HEK293 (cell line): ENCODE measurements around the gene AGPAT4.
A peak's percentile ranks its signal among the peaks of the same experiment; 100 is the strongest.

ENCODE experiments used
- CTCF ChIA-PET: fragments of 350-600 bp; formaldehyde crosslinking; extraction: SDS; loops from one replicate; lab custom pipeline; 2021; ENCODE audit warnings: antibody characterized with exemption; lab: Yijun Ruan, JAX
- POLR2A ChIA-PET: fragments of 300-600 bp; formaldehyde crosslinking; extraction: SDS; loops from one replicate; lab custom pipeline; 2020; ENCODE audit warnings: antibody characterized with exemption, inconsistent platforms; lab: Yijun Ruan, JAX
- H3K27ac ChIP-seq: fragments of 200-500 bp; sonication (Bioruptor generic); 2 replicates; pipeline ENCODE4 v1.5.1; 2014; ENCODE audit warnings: low read depth, low read length, control low read depth, inconsistent platforms; ENCODE audit errors: extremely low read depth
- H3K36me3 ChIP-seq, 2 experiments: fragments of 200-500 bp in 1 of 2; sonication (Bioruptor generic) in 1 of 2; 1 replicate in 1 of 2; 2 replicates in 1 of 2; pipeline ENCODE4 v1.5.1; 2014 to 2017; ENCODE audit warnings: inconsistent platforms in 2 of 2, low read length in 2 of 2; ENCODE audit not compliant: control insufficient read depth in 2 of 2, insufficient read depth in 1 of 2
- H3K4me1 ChIP-seq: fragments of 200-500 bp; sonication (Bioruptor generic); 2 replicates; pipeline ENCODE4 v1.5.1; 2014; ENCODE audit warnings: mild to moderate bottlenecking, low read length, inconsistent platforms; ENCODE audit not compliant: control insufficient read depth, insufficient read depth
- H3K4me3 ChIP-seq: 2 replicates; pipeline ENCODE4 v1.5.1; 2011; ENCODE audit warnings: low read depth, mild to moderate bottlenecking, control low read depth, low read length, moderate library complexity
- H3K9me3 ChIP-seq: fragments of 200-500 bp; sonication (Bioruptor generic); 2 replicates; pipeline ENCODE4 v1.5.1; 2014; ENCODE audit warnings: low read depth, low read length, inconsistent platforms; ENCODE audit not compliant: control insufficient read depth, insufficient read depth
- GLIS1 ChIP-seq: fragments of 450-650 bp; formaldehyde crosslinking; IDR thresholded peaks from 2 replicates; pipeline ENCODE4 v1.5.1; 2016; ENCODE audit warnings: missing biosample characterization, missing genetic modification characterization
- HOXA7 ChIP-seq: sonication (generic); formaldehyde crosslinking; IDR thresholded peaks from 2 replicates; pipeline ENCODE4 v1.8.1; 2022; ENCODE audit warnings: missing genetic modification reagents, borderline replicate concordance
- HOXC10 ChIP-seq: sonication (generic); formaldehyde crosslinking; IDR thresholded peaks from 2 replicates; pipeline ENCODE4 v1.8.1; 2023; ENCODE audit warnings: mild to moderate bottlenecking, missing genetic modification reagents
- PRDM10 ChIP-seq: fragments of 450-650 bp; formaldehyde crosslinking; IDR thresholded peaks from 2 replicates; pipeline ENCODE4 v1.5.1; 2016; ENCODE audit warnings: missing biosample characterization, missing genetic modification characterization
- SETDB1 ChIP-seq: IDR thresholded peaks from one replicate; pipeline ENCODE4 v1.6.1; 2017; ENCODE audit warnings: mild to moderate bottlenecking, low read length, moderate library complexity, mixed read lengths; ENCODE audit not compliant: insufficient read length
- TRIM28 ChIP-seq: IDR thresholded peaks from 2 replicates; pipeline ENCODE4 v1.6.1; 2011; ENCODE audit warnings: low read length, control low read depth, borderline replicate concordance
- YY2 ChIP-seq: fragments of 450-650 bp; formaldehyde crosslinking; IDR thresholded peaks from 2 replicates; pipeline ENCODE4 v1.5.1; 2016; ENCODE audit warnings: missing biosample characterization, missing genetic modification characterization
- ZBTB21 ChIP-seq: fragments of 450-650 bp; formaldehyde crosslinking; IDR thresholded peaks from 2 replicates; pipeline ENCODE4 v1.5.1; 2017; ENCODE audit warnings: missing biosample characterization, missing genetic modification characterization
- ZEB2 ChIP-seq: fragments of 450-650 bp; formaldehyde crosslinking; IDR thresholded peaks from 2 replicates; pipeline ENCODE4 v1.5.1; 2016; ENCODE audit warnings: missing biosample characterization, missing genetic modification characterization
- ZFHX2 ChIP-seq: fragments of 450-650 bp; formaldehyde crosslinking; conservative IDR thresholded peaks from 2 replicates; pipeline ENCODE4 v1.5.1; 2016; ENCODE audit warnings: missing biosample characterization, missing genetic modification characterization
- ZNF157 ChIP-seq: fragments of 450-650 bp; formaldehyde crosslinking; IDR thresholded peaks from 2 replicates; pipeline ENCODE4 v1.5.1; 2016; ENCODE audit warnings: missing biosample characterization, missing genetic modification characterization
- ZNF248 ChIP-seq: fragments of 450-650 bp; formaldehyde crosslinking; IDR thresholded peaks from 2 replicates; pipeline ENCODE4 v1.5.1; 2017; ENCODE audit warnings: missing biosample characterization, missing genetic modification characterization
- ZNF266 ChIP-seq: fragments of 450-650 bp; formaldehyde crosslinking; IDR thresholded peaks from 2 replicates; pipeline ENCODE4 v1.5.1; 2016; ENCODE audit warnings: missing biosample characterization, missing genetic modification characterization, low read depth
- ZNF544 ChIP-seq: fragments of 450-650 bp; formaldehyde crosslinking; IDR thresholded peaks from 2 replicates; pipeline ENCODE4 v1.5.0; 2017; ENCODE audit warnings: missing biosample characterization, missing genetic modification characterization
- ZNF548 ChIP-seq: fragments of 450-650 bp; formaldehyde crosslinking; IDR thresholded peaks from 2 replicates; pipeline ENCODE4 v1.5.1; 2016; ENCODE audit warnings: missing biosample characterization, missing genetic modification characterization
- ZNF585B ChIP-seq: fragments of 450-650 bp; formaldehyde crosslinking; IDR thresholded peaks from 2 replicates; pipeline ENCODE4 v1.5.1; 2016; ENCODE audit warnings: missing biosample characterization, missing genetic modification characterization
- ZNF600 ChIP-seq: fragments of 450-650 bp; formaldehyde crosslinking; IDR thresholded peaks from 2 replicates; pipeline ENCODE4 v1.5.1; 2016; ENCODE audit warnings: missing biosample characterization, missing genetic modification characterization
- ZNF626 ChIP-seq: fragments of 450-650 bp; sonication (Bioruptor Pico); formaldehyde crosslinking; IDR thresholded peaks from 2 replicates; pipeline ENCODE4 v1.5.1; 2018; ENCODE audit warnings: missing biosample characterization, missing genetic modification characterization, inconsistent platforms
- ZSCAN4 ChIP-seq: fragments of 450-650 bp; formaldehyde crosslinking; IDR thresholded peaks from 2 replicates; pipeline ENCODE4 v1.5.1; 2017; ENCODE audit warnings: missing biosample characterization, missing genetic modification characterization
- TF ChIP-seq, protein P1 (sequence below): fragments of 450-650 bp; formaldehyde crosslinking; IDR thresholded peaks from 2 replicates; pipeline ENCODE4 v1.5.0; 2017; ENCODE audit warnings: missing biosample characterization, missing genetic modification characterization, borderline replicate concordance
- TF ChIP-seq, protein P2 (sequence below): fragments of 450-650 bp; formaldehyde crosslinking; IDR thresholded peaks from 2 replicates; pipeline ENCODE4 v1.5.1; 2016; ENCODE audit warnings: missing biosample characterization, missing genetic modification characterization

Gene AGPAT4

DNA sequence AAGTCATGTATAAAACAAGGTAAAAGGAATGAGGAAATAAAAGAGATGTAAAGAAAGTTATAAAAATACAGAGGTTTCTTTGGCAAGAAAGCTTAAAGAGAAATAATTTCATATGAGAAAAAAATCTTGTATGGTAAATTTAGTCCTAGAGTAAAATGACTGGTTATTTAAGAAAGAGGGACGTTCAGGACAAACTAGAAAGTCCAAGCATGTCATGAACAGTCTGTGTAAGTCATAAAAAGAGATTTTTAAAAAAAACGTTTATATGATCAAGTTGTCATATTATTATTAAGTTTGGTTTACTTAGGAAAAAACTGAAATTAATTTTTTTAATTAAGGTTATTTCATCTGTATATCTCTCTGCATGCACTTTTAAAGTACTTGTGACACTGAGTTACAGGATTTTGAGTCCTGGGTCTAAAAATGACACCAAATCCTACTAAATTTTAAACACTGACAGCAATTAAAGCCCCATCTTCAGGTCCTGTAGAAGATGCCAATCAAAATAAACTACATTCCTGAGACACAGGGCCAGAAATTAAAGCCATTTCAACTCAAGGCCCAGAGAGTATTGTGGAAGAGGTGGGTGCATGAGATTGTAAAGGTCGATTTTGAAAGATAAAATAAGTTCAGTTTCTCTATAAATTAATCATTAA, 62.4 kb downstream of the AGPAT4 start (continued):
- TF ChIP-seq, protein P1, sequence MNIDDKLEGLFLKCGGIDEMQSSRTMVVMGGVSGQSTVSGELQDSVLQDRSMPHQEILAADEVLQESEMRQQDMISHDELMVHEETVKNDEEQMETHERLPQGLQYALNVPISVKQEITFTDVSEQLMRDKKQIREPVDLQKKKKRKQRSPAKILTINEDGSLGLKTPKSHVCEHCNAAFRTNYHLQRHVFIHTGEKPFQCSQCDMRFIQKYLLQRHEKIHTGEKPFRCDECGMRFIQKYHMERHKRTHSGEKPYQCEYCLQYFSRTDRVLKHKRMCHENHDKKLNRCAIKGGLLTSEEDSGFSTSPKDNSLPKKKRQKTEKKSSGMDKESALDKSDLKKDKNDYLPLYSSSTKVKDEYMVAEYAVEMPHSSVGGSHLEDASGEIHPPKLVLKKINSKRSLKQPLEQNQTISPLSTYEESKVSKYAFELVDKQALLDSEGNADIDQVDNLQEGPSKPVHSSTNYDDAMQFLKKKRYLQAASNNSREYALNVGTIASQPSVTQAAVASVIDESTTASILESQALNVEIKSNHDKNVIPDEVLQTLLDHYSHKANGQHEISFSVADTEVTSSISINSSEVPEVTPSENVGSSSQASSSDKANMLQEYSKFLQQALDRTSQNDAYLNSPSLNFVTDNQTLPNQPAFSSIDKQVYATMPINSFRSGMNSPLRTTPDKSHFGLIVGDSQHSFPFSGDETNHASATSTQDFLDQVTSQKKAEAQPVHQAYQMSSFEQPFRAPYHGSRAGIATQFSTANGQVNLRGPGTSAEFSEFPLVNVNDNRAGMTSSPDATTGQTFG = no peak
- TF ChIP-seq ZNF548 (tag by site-specific recombination) = no peak
- peak; percentile 100 for TF ChIP-seq SETDB1
- no peak for TF ChIP-seq ZBTB21 (tag by site-specific recombination)
- TF ChIP-seq HOXC10 (CRISPR knock-in tag) = no peak
- TF ChIP-seq ZNF266 (tag by site-specific recombination) = no peak
- no peak for TF ChIP-seq GLIS1 (tag by site-specific recombination)
- TF ChIP-seq TRIM28 = peak; percentile 71
- TF ChIP-seq HOXA7 (CRISPR knock-in tag) = no peak
- no peak for TF ChIP-seq ZNF157 (tag by site-specific recombination)
- 0 out of 2 replicates have a peak, but pooled peaks have one; percentile 74 for TF ChIP-seq ZNF626 (tag by site-specific recombination)
- TF ChIP-seq, protein P2, sequence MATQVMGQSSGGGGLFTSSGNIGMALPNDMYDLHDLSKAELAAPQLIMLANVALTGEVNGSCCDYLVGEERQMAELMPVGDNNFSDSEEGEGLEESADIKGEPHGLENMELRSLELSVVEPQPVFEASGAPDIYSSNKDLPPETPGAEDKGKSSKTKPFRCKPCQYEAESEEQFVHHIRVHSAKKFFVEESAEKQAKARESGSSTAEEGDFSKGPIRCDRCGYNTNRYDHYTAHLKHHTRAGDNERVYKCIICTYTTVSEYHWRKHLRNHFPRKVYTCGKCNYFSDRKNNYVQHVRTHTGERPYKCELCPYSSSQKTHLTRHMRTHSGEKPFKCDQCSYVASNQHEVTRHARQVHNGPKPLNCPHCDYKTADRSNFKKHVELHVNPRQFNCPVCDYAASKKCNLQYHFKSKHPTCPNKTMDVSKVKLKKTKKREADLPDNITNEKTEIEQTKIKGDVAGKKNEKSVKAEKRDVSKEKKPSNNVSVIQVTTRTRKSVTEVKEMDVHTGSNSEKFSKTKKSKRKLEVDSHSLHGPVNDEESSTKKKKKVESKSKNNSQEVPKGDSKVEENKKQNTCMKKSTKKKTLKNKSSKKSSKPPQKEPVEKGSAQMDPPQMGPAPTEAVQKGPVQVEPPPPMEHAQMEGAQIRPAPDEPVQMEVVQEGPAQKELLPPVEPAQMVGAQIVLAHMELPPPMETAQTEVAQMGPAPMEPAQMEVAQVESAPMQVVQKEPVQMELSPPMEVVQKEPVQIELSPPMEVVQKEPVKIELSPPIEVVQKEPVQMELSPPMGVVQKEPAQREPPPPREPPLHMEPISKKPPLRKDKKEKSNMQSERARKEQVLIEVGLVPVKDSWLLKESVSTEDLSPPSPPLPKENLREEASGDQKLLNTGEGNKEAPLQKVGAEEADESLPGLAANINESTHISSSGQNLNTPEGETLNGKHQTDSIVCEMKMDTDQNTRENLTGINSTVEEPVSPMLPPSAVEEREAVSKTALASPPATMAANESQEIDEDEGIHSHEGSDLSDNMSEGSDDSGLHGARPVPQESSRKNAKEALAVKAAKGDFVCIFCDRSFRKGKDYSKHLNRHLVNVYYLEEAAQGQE (tag by site-specific recombination) = no peak
- TF ChIP-seq, all 188 proteins: peak for 6

DNA sequence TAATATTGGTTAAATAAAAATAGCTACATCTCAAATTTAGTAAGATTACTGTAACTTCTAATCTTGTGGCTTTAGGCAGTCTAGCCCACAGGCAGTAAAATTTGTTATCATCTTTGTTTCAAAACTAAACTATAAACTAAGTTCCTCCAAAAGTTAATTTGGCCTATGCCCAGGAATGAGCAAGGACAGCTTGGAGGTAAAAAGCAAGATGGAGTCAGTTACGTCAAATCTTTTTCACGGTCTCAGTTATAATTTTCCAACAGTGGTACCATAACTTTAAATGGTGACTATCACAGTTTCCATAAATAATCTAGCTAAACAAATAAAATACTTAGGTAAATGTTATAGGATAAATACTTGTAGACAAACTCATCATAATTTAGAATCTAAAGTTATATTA, 63.0 kb downstream of the AGPAT4 start:
- ChIA-PET POLR2A (no interaction called here), CTCF (interaction anchor here (0.7 to 1.2 kb wide), 2 partner anchors 43 to 51 kb away, joined by 3 read pairs; no protein-coding TSS in a partner anchor)
- no peaks in the 10 kb centered on the region for H3K4me1 ChIP-seq
- no peak overlapping the region for H3K4me3 ChIP-seq
- no peak overlapping the region for H3K27ac ChIP-seq
- no peaks in the 10 kb centered on the region for H3K9me3 ChIP-seq
- H3K36me3 ChIP-seq = peaks cover 0 to 4% of the 10 kb centered on the region in 2 experiments; a peak in 1 of 3 replicates
- no peak for TF ChIP-seq ZNF544
- no peak for TF ChIP-seq TRIM28
- TF ChIP-seq ZFHX2 (tag by site-specific recombination) = no peak
- TF ChIP-seq, protein P1 = no peak
- TF ChIP-seq ZEB2 (tag by site-specific recombination) = no peak
- no peak for TF ChIP-seq HOXA7 (CRISPR knock-in tag)
- no peak for TF ChIP-seq ZSCAN4 (tag by site-specific recombination)
- no peak for TF ChIP-seq YY2 (tag by site-specific recombination)
- no peak for TF ChIP-seq ZNF585B (tag by site-specific recombination)
- no peak for TF ChIP-seq ZNF248 (tag by site-specific recombination)
- TF ChIP-seq ZNF600 = no peak
- TF ChIP-seq PRDM10 (tag by site-specific recombination) = no peak
